HG02852 (cell line): ENCODE results near the gene SDR42E2.
"Not testable (repeated sequence)": the region's sequence is repeated elsewhere in the genome, so short reads cannot be mapped to it uniquely, and the experiment has no call there.

Source experiments
- ATAC-seq: cut with Tn5 transposase; IDR thresholded peaks from one replicate; pipeline ENCODE4 v1.9.1; 2021; ENCODE audit warnings: mild to moderate bottlenecking, moderate library complexity; ENCODE audit not compliant: unreplicated experiment

SDR42E2 gene

DNA sequence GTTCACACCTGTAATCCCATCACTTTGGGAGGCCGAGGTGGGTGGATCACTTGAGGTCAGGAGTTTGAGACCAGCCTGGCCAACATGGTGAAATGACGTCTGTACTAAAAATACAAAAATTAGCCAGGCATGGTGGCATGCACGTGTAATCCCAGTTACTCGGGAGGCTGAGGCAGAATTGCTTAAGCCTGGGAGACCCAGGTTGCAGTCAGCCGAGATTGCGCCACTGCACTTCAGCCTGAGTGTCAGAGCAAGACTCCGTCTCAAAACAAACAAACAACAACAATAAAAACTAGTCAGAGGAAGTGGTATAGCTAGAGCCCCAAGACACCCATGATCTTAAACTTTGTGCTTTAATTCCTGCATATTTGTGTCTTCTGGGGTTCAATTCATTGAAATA, 9.2 kb upstream of the SDR42E2 start:
- not testable (repeated sequence) for ATAC-seq

DNA sequence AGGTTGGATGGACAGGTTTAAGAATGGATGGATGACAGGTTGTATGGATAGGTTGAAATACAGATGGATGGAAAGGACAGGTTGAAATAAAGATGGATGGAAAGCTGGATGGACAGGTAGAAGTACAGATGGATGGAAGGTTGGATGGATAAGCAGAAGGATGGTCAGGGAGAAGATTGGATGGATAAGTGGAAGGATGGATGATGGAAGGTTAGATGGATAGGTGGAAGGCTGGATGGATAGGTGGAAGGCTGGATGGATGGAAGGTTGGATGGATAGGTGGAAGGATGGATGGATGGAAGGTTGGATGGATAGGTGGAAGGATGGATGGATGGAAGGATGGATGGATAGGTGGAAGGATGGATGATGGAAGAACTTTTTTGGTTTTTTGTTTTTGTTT, 905 bp upstream of the SDR42E2 start:
- no peak for ATAC-seq

DNA sequence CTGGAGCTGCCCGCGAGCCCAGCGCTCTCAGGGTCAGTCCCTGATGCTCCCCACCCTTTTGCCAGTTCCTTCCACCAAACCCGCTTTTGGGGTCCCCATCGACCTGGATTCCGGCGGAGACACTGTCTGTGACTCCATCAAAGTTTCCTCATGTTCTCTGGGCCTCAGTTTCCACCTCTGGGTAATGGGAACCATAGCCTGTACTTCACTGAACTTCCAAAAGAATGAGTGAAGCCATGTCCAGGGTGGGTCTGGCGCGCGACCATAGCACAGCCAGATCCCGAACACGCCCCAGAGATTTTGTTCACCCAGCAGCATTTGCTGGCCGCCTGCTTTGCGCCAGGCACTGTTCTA, 327 bp downstream of the SDR42E2 start:
- ATAC-seq: no peak

DNA sequence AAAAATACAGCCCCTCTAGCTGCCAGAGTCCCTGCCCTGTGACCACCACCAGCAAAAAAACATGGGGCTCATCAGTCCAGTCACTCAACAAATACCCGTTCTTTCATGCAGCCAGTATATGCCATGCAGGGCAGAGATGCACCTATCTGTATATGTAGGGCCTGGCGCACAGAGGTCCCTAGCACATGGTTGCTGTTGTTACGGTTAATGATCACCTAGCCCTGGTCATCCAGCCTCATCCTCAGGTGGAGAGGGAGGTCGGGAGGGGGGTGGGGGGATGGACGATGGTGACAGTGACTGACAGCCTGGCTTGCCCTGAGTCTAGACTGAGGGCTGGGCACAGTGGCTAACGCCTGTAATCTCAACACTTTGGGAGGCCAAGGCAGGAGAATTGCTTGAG, 1.5 kb downstream of the SDR42E2 start:
- ATAC-seq: no peak

DNA sequence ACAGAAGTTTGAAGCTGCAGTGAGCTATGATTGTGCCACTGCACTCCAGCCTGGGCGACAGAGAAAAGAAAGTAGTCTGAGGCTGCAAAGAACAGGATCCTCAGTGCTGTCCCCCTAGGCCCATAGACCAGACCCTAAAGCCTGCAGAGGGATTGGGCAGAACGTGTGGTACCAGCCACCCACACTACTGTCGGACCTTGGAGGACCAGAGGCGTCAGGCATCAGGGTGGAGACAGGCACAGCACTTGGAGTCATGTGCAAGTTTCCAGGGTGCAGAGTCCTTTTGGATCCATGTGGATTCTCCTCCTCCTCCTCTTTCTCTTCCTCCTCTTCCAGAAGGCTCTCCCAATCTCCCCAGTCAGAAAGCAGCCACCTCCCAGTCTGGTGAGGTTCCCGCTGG, 2.2 kb downstream of the SDR42E2 start:
- ATAC-seq: no peak

DNA sequence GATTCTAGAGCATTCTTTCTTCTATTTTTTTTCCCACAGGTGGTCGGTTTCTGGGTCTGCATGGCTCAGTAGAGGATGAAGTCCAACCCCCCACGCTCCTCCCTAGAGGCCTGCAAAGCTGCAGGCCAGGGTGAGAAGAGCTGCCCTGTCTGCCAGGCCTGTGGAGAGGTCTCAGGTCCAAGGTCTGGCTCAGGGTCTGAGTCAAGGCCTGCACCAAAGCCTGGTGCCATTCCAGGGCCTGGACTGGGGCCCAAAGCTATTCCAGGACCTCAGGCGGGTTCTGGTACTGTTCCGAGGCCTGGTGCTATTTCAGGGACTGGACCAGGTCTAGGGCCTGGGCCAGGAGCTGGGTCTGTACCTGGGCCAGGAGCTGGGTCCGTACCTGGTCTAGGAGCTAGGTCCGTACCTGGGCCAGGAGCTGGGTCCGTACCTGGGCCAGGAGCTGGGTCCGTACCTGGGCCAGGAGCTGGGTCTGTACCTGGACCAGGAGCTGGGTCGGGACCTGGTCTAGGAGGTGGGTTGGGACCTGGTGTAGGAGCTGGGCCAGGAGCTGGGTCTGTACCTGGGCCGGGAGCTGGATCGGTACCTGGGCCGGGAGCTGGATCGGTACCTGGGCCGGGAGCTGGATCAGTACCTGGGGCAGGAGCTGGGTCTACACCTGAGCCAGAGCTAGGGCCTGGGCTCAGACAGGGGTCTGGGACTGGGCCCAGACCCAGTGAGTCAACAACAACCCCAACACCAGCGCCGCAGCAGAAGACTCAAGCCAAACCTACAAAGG, 3.4 kb downstream of the SDR42E2 start:
- ATAC-seq: no peak

DNA sequence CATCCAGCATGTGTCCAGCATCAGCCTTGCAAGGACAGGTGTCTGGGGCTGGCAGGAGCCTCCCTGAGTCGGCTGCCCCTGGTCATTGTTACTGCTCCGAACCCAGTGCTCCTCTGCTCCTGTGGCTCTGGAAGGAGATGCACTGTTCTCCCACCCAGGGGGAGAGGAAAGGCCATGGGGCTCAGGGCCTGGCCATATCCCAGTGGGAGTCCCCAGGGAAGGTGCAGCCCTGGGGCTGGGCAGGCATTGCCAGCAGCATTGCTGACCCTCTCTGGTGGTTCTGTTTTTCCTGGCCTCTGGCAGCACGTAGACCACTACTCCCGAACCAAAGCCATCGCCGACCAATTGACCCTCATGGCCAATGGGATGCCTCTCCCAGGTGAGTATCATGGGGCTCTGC, 9.6 kb downstream of the SDR42E2 start:
- no peak for ATAC-seq

DNA sequence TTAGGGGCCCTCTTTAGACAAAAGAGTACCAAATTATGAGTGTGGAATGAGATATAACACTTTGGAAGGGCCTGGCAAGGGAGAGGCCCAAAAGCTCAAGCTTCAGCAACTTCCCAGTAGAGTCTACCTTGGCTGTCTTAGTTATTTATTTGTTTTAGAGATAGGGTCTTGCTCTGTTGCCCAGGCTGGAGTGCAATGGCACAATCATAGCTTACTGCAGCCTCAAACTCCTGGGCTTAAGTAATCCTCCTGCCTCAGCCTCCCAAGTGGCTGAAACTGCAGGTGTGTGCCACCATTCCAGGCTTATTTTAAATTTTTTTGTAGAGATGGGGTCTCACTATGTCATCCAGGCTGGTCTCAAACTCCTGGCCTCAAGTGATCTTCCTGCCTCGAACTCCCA, 10.3 kb downstream of the SDR42E2 start:
- ATAC-seq: not testable (repeated sequence)

DNA sequence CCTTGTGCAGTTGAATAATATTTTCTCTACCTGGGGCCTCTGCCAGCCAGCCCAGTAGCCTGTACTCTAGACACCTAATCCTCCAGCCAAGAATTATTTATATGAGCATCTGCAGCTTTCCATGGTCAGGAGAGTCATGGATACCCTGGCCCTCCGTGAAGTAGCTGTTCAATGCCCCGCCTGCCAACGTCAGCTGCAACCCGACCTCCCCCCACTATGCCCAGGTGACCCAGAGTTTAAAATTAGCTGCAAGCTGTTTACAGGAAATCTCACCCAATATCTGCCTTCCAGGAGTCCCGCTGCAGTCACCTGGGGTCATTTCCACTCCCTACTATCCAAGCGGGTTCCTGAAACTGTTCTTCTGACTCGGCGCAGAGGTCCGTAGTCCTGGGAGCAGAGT, 12.3 kb downstream of the SDR42E2 start:
- no peak for ATAC-seq

DNA sequence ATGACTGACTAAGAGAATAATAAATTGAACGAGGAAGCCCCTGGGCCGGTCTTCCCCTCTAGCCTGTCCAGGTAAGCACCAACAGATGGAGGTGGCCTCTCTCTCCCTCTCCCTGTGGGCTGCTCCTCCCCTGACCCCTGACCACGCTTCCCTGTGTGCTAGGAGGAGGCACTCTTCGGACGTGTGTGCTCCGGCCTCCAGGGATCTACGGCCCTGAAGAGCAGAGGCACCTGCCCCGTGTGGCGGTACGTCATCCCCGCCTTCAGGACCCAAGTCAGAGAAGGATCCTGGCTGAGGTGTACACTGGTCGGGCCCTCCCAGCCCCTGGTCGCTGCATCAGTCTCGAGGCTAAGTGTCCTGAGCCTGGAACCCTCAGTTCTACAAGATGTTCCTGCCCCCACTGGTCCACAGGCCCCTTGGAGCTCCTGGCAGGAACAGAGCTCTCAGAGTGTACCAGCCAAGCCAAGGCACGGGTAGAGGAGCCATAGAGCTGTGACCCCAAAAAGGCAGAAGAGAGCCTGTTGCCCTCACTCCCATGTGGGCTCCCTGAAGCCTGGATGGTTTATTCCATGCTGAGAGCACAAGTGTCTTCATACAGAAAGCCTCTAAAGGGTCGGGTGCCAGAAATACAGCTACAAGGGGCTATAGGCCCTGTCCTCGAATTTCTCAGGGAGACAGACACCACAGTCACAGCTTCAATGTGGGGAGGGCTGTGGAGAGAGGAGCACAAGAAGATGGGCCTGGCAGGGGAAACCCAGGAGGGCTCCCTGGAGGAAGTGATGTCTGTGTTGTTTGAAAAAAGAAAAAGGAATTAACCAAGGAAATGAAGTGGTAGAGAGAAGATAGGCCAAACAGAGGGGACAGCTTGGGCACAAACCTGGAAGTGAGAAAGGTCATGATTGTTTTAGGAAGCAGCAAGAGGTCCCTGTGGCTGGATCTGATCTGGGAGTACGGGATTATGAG, 15.9 kb downstream of the SDR42E2 start:
- ATAC-seq: no peak

DNA sequence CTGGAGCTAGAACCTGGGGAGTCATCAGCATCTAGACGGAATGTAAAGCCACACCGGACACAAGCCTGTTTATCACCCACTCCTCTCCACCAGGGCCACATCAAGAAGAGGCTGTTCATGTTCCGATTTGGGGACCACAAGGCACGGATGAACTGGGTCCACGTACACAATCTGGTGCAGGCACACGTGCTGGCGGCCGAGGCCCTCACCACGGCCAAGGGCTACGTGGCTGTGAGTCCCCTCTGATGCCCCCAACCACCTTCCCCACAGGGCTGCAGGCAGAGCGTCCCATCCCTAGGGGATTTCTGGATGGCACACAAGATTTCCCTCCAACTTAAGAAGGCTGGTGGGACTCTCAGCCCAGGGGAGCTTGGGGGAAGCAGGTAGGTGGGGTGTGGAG, 19.1 kb downstream of the SDR42E2 start:
- no peak for ATAC-seq

DNA sequence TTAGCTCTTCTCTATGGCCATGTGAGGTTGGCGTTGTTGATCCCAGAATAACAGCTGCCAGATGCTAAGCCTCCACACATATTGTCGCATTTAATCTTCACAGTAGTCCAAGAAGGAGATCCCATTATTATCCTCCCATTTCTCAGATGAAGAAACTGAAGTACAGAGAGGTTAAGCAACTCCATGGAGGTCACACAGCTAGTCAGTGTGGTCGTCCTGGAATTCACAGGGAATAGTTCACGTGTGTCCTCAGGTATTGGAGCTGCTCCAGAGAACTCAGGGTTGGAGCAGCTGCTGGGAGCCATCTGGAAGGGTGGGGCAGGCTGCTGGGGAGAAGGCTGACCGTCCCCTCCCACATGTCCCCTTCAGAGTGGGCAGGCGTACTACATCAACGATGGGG, 19.5 kb downstream of the SDR42E2 start:
- no peak for ATAC-seq

DNA sequence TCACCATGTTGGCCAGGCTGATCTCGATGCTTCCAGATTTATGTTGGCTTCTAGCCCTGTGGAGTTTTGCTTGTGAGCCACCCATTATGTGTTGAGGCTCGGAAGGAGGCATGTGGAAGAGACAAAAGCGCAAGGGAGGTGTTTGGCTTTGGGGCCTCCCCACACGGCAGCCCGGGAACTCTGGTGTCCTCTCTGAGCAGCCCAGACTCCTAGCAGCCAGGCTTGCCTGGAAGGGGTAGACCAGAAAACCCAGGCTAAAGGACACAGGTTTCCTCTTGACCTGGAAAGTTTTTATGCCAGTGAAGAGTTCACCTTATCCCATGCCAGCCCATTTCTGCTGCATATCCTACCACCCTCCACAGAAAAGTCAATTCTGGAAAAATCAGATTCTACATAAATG, 21.0 kb downstream of the SDR42E2 start:
- ATAC-seq: no peak

DNA sequence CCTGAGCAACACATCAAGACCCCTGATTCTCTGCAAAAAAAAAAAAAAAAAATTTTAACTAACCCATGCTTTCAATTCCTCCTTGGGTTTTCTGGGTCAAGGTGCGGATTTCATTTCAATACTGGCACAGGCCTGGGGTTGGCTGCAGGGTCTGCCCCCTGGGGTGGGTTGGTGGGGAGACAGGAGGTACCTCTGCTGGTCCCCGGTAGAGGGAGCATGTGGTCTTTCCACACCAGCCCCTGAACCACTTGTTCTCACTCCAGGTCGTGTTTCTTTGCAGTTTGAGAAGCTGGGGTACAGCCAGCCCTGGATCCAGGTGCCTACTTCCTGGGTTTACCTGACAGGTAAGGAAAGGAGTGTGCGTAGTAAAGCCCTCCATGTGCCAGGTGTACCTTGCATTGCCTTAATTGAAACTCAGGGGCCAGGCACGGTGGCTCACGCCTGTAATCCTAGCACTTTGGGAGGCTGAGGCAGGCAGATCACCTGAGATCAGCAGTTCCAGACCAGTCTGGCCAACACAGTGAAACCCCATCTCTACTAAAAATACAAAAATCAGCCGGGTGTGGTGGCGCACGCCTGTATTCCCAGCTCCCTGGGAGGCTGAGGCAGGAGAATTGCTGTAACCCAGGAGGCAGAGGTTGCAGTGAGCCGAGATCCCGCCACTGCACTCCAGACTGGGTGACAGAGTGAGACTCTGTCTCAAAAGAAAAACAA, 21.8 kb downstream of the SDR42E2 start:
- no peak for ATAC-seq

DNA sequence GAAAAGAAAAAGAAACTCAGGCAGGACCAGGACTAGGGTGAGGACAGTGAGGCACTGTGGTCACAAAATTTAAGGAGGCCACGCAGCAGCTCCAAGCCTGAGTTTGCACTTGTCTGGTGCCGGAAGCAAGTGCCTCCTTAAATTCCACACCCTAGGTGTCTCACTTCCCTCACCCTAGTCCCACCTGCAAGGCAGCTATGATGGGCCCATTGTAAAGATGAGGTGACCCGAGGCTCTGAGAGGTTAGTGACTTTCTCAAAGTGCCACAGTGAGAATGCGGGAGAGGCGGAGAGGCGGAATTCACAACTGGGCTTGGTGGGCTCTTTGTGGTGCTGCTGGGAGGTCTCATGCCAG, 22.3 kb downstream of the SDR42E2 start:
- ATAC-seq: no peak

DNA sequence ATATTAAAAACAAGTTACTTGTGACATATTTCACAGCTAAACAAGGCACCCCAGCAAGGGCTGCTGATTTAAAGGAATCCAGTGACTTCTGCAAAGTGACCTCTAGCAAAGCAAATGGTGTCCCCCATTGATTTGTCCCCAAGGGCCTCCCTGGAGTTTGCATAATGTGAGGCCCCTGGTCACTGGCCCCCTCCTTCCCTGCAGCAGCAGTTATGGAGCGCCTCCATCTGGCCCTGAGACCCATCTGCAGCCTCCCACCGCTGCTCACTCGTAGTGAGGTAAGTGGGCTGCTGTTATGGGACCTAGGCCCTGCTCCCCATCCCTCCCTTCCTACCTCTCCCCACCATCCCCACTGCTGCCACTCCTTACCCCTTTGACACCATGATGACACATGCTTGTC, 24.2 kb downstream of the SDR42E2 start:
- no peak for ATAC-seq

DNA sequence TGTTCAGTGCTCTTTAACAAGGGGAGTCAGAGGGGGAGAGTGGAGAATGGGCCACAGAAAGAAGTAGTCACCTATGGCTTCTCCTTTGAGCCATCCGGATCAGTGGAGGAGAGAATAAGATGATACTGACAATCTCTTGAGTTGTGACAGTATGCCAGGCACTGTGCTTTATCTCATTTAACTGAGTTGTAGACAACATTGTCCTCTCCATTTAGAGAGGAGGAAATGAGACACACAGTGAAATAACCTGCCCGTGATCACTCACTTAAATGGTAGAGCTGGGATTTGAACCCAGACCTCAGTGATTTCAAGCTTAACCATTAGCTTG, 25.9 kb downstream of the SDR42E2 start:
- ATAC-seq: no peak

DNA sequence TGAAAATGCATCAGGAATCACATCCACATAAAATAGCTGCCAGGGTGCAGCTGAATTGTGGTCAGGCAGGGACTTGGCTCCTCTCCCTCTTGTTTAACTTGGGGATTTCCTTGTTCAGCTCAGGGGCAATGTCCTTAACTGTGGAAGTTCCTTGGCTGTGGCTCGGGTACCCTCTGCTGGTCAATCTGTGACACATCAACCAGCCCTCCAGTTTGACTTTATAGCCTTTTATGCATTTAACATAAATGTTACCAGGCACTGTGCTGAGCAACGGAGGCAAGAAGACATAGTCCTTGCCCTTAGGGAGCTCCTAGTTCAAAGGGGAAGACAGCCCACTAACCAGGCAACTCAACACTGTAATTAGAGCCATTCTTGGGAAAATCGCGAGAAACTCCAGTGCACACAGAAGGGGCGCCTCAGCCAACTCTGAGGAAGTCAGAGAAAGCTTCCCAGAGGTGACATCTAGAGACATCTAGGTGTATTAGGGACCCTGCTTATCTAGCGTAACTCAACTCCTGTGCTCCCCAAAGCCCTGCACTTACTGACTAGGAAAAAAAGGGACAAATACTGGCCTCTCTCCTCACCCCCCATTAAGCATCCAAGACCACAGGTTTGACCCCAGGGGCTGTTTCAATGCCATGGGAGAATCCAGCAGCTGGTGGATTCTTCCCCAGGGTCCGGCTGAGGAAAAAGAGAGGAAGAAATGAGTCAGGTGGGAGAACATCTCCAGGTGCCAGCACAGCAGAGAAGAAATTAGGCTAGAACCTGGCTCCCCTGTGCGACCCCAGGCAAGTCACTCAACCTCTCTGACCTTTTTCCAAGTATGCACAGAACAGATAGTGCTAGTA, 26.5 kb downstream of the SDR42E2 start:
- ATAC-seq: no peak

DNA sequence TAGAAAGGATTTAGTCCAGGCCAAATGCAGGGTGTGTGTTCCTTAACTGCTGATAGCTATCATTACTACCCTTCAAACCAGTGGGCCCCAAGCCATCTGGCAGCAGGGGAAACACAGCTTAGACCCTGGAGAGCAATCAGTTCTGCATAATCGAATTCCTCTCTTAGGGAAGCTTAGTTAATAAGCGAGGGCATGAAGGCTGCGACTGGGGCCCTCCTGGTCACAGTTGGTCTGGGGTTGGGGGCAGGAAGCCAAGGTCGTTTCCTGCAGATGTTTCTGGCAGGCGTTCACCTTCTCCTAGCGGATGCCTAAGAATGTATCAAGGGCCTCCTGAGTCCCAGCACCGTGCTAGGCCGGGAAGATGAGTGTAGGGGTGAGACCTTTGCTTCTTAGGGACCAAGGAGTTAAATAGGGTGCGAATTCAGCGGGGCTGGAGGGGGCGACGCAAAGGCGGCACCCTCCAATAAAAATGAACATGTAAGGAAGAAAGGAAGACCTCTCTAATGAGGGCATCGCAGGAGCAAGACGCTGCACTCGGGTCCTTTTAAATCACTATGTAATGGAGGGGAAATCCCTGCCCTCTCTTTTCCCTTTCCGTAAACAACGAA, 27.3 kb downstream of the SDR42E2 start:
- no peak for ATAC-seq

DNA sequence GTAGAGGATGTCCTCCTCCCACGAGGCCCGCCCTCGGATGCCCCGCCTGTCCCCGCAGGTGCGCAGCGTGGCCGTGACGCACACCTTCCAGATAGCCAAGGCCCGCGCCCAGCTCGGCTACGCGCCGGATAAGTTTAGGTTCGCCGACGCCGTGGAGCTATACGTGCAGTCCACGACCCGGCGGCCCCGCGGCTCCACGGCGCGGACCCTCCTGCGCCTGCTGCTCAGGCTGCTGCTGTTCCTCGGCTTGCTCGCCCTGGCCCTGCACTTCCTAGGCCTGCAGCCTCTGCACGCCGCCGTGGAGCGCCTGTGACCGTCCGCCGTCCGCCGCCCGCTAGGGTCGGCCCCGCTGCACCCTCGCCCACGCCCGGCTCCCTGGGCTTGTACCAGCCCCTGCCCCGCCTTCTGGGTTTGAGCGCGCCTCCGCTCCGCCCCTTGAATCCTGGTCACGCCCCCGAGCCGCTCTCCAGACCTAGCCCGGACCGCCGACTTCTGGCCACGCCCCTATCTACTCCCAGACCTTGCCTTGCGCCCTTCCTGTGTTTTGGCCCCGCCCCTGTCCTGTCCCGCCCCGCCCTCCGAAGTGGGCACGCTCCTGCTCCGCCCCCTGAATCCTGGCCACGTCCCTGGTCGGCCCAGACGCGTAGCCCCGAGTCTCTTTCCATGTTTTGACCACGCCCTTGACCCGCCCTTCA, 27.9 kb downstream of the SDR42E2 start:
- ATAC-seq: peak; percentile 65
